GM23338 (cell line): ENCODE measurements around the gene POM121L2. TPM values are rescaled to one million over a fixed set of nuclear protein-coding genes. Genes with fewer than 3 reads are reported as not detected.

Experiments
- ATAC-seq: fragments of 200-7000 bp; cut with Tn5 transposase; 3 replicates; pipeline ENCODE4 v1.9.1; 2020
- DNase-seq: peaks from one replicate; pipeline ENCODE4 v3.0.0-alpha.2; 2015; ENCODE audit warnings: low spot score
- H2AFZ ChIP-seq: fragments of 200-600 bp; sonication (generic); 2 replicates; pipeline ENCODE4 v1.8.0; 2016; ENCODE audit warnings: antibody characterized with exemption, mild to moderate bottlenecking, moderate library complexity
- H3F3A ChIP-seq: fragments of 200-600 bp; sonication (generic); replicated peaks from 2 replicates; pipeline ENCODE4 v1.8.0; 2017; ENCODE audit warnings: antibody characterized with exemption, mixed run types, low read depth
- H3K27ac ChIP-seq: fragments of 200-600 bp; sonication (generic); 2 replicates; pipeline ENCODE4 v1.6.1; 2016; ENCODE audit warnings: low read depth
- H3K27me3 ChIP-seq: fragments of 200-600 bp; sonication (generic); 2 replicates; pipeline ENCODE4 v1.8.0; 2016; ENCODE audit warnings: mild to moderate bottlenecking, mixed run types, moderate library complexity; ENCODE audit not compliant: insufficient read depth
- H3K36me3 ChIP-seq: fragments of 200-600 bp; sonication (generic); 2 replicates; pipeline ENCODE4 v1.8.0; 2016; ENCODE audit warnings: mild to moderate bottlenecking; ENCODE audit not compliant: insufficient read depth
- H3K4me1 ChIP-seq: fragments of 200-600 bp; sonication (generic); 2 replicates; pipeline ENCODE4 v1.8.0; 2016; ENCODE audit warnings: mild to moderate bottlenecking, moderate library complexity; ENCODE audit not compliant: insufficient read depth
- H3K4me2 ChIP-seq: fragments of 200-600 bp; sonication (generic); 2 replicates; pipeline ENCODE4 v1.7.1; 2017; ENCODE audit warnings: mixed run types
- H3K4me3 ChIP-seq: fragments of 200-600 bp; sonication (generic); 2 replicates; pipeline ENCODE4 v1.6.1; 2016; ENCODE audit warnings: mixed run types
- H3K79me2 ChIP-seq: fragments of 200-600 bp; sonication (generic); replicated peaks from 2 replicates; pipeline ENCODE4 v1.8.0; 2017; ENCODE audit warnings: mild to moderate bottlenecking; ENCODE audit not compliant: insufficient read depth
- H3K9me2 ChIP-seq: fragments of 200-600 bp; sonication (generic); 2 replicates; pipeline ENCODE4 v1.8.0; 2017; ENCODE audit not compliant: insufficient read depth
- H4K20me1 ChIP-seq: fragments of 200-600 bp; sonication (generic); replicated peaks from 2 replicates; pipeline ENCODE4 v1.8.0; 2017; ENCODE audit warnings: mild to moderate bottlenecking; ENCODE audit not compliant: insufficient read depth
- H3K27ac Mint-ChIP-seq: 2 replicates; pipeline ENCODE4 v1.8.0; 2020; ENCODE audit warnings: inconsistent platforms, mild to moderate bottlenecking, moderate library complexity, mixed read lengths
- H3K27me3 Mint-ChIP-seq: 3 replicates; pipeline ENCODE4 v1.8.0; 2022; ENCODE audit warnings: low read depth, mild to moderate bottlenecking, moderate library complexity, mixed read lengths, inconsistent platforms; ENCODE audit not compliant: insufficient read depth, poor library complexity
- H3K36me3 Mint-ChIP-seq: 3 replicates; pipeline ENCODE4 v1.8.0; 2021; ENCODE audit warnings: low read depth, mild to moderate bottlenecking, inconsistent platforms, moderate library complexity, mixed read lengths
- H3K4me1 Mint-ChIP-seq: 3 replicates; pipeline ENCODE4 v1.8.0; 2020; ENCODE audit warnings: mild to moderate bottlenecking, inconsistent platforms, mixed read lengths
- H3K4me3 Mint-ChIP-seq: 3 replicates; pipeline ENCODE4 v1.8.0; 2021; ENCODE audit warnings: moderate library complexity, mild to moderate bottlenecking, inconsistent platforms, mixed read lengths
- H3K9me3 Mint-ChIP-seq: 3 replicates; pipeline ENCODE4 v1.8.0; 2020; ENCODE audit warnings: moderate library complexity, mild to moderate bottlenecking, inconsistent platforms, mixed read lengths
- CREB1 ChIP-seq: fragments of 250-450 bp; sonication (Bioruptor Pico); IDR thresholded peaks from 2 replicates; pipeline ENCODE4 v1.5.0; 2020; ENCODE audit warnings: low read depth, mild to moderate bottlenecking, moderate library complexity
- CTCF ChIP-seq, 2 experiments: fragments of 200-600 bp in 1 of 2; sonication (generic) in 1 of 2; conservative IDR thresholded peaks; 2 replicates each; pipeline versions ENCODE4 v1.5.1 to v1.6.1; 2016 to 2017; ENCODE audit warnings: antibody characterized with exemption in 2 of 2, low read depth in 2 of 2, mild to moderate bottlenecking in 2 of 2, moderate library complexity in 1 of 2
- ETS1 ChIP-seq: IDR thresholded peaks from 2 replicates; pipeline ENCODE4 v1.6.1; 2016; ENCODE audit warnings: antibody characterized with exemption
- EZH2 ChIP-seq: fragments of 200-600 bp; sonication (generic); IDR thresholded peaks from one replicate; pipeline ENCODE4 v1.8.0; 2017; ENCODE audit warnings: antibody characterized with exemption, mild to moderate bottlenecking, low read depth; ENCODE audit not compliant: unreplicated experiment
- EZH2phosphoT487 ChIP-seq: fragments of 200-600 bp; sonication (generic); IDR thresholded peaks from one replicate; pipeline ENCODE4 v1.8.1; 2018; ENCODE audit warnings: antibody characterized with exemption; ENCODE audit not compliant: unreplicated experiment
- JUNB ChIP-seq: IDR thresholded peaks from one replicate; pipeline ENCODE4 v1.6.1; 2016; ENCODE audit warnings: antibody characterized with exemption; ENCODE audit not compliant: unreplicated experiment
- NANOG ChIP-seq: IDR thresholded peaks from 2 replicates; pipeline ENCODE4 v1.6.1; 2016; ENCODE audit warnings: antibody characterized with exemption, borderline replicate concordance
- POLR2AphosphoS5 ChIP-seq: IDR thresholded peaks from 2 replicates; pipeline ENCODE4 v1.6.1; 2016; ENCODE audit warnings: antibody characterized with exemption, low read depth
- STAT1 ChIP-seq: IDR thresholded peaks from one replicate; pipeline ENCODE4 v1.6.1; 2016; ENCODE audit warnings: antibody characterized with exemption; ENCODE audit not compliant: unreplicated experiment
- ZNF114 ChIP-seq: fragments of 250-450 bp; sonication (Bioruptor Pico); IDR thresholded peaks from 2 replicates; pipeline ENCODE4 v1.5.0; 2020; ENCODE audit warnings: mild to moderate bottlenecking, moderate library complexity
- ZNF331 ChIP-seq: fragments of 250-450 bp; sonication (Bioruptor Pico); IDR thresholded peaks from 2 replicates; pipeline ENCODE4 v1.5.0; 2020; ENCODE audit warnings: low read depth, mild to moderate bottlenecking, moderate library complexity
- polyA plus RNA-seq: library from polyadenylated mRNA; unstranded; fragments of >200 nt; fragmentation: Nextera tagmentation; extraction: Ambion mirVana; gene quantifications from 2 replicates; pipeline ENCODE4 v1.2.1, GENCODE V29; 2016
- total RNA-seq: library from RNA; depleted of rRNA; stranded (reverse); fragments of >200 nt; shearing (Covaris generic); gene quantifications from 2 replicates; pipeline ENCODE4 v1.2.3, GENCODE V29; 2014
- TF ChIP-seq, protein P1 (sequence below): IDR thresholded peaks from one replicate; pipeline ENCODE4 v1.6.1; 2018; ENCODE audit warnings: antibody characterized with exemption; ENCODE audit not compliant: unreplicated experiment
- TF ChIP-seq, protein P2 (sequence below): fragments of 250-450 bp; sonication (Bioruptor Pico); IDR thresholded peaks from 2 replicates; pipeline ENCODE4 v1.5.0; 2020; ENCODE audit warnings: mild to moderate bottlenecking, moderate library complexity

The POM121L2 gene
- total and polyA plus RNA-seq, 2 experiments from 2014 or later, result 0.07 to 0.13 TPM

- ATAC-seq, result no peak
- H3K27ac ChIP-seq, result no peak overlapping the region
Measured at GRCh38 chr6:27327023-27327738, 15.1 kb upstream of the POM121L2 start.

More at GRCh38 chr6:27327023-27327738, 15.1 kb upstream of the POM121L2 start:
- TF ChIP-seq, protein P1, sequence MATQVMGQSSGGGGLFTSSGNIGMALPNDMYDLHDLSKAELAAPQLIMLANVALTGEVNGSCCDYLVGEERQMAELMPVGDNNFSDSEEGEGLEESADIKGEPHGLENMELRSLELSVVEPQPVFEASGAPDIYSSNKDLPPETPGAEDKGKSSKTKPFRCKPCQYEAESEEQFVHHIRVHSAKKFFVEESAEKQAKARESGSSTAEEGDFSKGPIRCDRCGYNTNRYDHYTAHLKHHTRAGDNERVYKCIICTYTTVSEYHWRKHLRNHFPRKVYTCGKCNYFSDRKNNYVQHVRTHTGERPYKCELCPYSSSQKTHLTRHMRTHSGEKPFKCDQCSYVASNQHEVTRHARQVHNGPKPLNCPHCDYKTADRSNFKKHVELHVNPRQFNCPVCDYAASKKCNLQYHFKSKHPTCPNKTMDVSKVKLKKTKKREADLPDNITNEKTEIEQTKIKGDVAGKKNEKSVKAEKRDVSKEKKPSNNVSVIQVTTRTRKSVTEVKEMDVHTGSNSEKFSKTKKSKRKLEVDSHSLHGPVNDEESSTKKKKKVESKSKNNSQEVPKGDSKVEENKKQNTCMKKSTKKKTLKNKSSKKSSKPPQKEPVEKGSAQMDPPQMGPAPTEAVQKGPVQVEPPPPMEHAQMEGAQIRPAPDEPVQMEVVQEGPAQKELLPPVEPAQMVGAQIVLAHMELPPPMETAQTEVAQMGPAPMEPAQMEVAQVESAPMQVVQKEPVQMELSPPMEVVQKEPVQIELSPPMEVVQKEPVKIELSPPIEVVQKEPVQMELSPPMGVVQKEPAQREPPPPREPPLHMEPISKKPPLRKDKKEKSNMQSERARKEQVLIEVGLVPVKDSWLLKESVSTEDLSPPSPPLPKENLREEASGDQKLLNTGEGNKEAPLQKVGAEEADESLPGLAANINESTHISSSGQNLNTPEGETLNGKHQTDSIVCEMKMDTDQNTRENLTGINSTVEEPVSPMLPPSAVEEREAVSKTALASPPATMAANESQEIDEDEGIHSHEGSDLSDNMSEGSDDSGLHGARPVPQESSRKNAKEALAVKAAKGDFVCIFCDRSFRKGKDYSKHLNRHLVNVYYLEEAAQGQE, result no peak
- TF ChIP-seq ZNF331 (CRISPR knock-in tag) (no peak), ZNF114 (CRISPR knock-in tag) (no peak), CREB1 (CRISPR knock-in tag) (no peak), STAT1 (no peak), ETS1 (no peak), JUNB (no peak), EZH2phosphoT487 (no peak), CTCF (conservative IDR thresholded peaks at IDR 0.05; ENCODE audit: low read depth in 2 of 2) (no peak), POLR2AphosphoS5 (no peak), EZH2 (no peak), NANOG (no peak)
- TF ChIP-seq, protein P2, sequence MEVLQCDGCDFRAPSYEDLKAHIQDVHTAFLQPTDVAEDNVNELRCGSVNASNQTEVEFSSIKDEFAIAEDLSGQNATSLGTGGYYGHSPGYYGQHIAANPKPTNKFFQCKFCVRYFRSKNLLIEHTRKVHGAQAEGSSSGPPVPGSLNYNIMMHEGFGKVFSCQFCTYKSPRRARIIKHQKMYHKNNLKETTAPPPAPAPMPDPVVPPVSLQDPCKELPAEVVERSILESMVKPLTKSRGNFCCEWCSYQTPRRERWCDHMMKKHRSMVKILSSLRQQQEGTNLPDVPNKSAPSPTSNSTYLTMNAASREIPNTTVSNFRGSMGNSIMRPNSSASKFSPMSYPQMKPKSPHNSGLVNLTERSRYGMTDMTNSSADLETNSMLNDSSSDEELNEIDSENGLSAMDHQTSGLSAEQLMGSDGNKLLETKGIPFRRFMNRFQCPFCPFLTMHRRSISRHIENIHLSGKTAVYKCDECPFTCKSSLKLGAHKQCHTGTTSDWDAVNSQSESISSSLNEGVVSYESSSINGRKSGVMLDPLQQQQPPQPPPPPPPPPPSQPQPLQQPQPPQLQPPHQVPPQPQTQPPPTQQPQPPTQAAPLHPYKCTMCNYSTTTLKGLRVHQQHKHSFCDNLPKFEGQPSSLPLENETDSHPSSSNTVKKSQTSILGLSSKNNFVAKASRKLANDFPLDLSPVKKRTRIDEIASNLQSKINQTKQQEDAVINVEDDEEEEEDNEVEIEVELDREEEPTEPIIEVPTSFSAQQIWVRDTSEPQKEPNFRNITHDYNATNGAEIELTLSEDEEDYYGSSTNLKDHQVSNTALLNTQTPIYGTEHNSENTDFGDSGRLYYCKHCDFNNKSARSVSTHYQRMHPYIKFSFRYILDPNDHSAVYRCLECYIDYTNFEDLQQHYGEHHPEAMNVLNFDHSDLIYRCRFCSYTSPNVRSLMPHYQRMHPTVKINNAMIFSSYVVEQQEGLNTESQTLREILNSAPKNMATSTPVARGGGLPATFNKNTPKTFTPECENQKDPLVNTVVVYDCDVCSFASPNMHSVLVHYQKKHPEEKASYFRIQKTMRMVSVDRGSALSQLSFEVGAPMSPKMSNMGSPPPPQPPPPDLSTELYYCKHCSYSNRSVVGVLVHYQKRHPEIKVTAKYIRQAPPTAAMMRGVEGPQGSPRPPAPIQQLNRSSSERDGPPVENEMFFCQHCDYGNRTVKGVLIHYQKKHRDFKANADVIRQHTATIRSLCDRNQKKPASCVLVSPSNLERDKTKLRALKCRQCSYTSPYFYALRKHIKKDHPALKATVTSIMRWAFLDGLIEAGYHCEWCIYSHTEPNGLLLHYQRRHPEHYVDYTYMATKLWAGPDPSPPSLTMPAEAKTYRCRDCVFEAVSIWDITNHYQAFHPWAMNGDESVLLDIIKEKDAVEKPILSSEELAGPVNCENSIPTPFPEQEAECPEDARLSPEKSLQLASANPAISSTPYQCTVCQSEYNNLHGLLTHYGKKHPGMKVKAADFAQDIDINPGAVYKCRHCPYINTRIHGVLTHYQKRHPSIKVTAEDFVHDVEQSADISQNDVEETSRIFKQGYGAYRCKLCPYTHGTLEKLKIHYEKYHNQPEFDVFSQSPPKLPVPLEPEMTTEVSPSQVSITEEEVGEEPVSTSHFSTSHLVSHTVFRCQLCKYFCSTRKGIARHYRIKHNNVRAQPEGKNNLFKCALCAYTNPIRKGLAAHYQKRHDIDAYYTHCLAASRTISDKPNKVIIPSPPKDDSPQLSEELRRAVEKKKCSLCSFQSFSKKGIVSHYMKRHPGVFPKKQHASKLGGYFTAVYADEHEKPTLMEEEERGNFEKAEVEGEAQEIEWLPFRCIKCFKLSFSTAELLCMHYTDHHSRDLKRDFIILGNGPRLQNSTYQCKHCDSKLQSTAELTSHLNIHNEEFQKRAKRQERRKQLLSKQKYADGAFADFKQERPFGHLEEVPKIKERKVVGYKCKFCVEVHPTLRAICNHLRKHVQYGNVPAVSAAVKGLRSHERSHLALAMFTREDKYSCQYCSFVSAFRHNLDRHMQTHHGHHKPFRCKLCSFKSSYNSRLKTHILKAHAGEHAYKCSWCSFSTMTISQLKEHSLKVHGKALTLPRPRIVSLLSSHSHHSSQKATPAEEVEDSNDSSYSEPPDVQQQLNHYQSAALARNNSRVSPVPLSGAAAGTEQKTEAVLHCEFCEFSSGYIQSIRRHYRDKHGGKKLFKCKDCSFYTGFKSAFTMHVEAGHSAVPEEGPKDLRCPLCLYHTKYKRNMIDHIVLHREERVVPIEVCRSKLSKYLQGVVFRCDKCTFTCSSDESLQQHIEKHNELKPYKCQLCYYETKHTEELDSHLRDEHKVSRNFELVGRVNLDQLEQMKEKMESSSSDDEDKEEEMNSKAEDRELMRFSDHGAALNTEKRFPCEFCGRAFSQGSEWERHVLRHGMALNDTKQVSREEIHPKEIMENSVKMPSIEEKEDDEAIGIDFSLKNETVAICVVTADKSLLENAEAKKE (CRISPR knock-in tag), result no peak
- no peaks in the 10 kb centered on the region for H3K4me1 ChIP-seq
- DNase-seq, result no peak
- H3K9me3 Mint-ChIP-seq, result no peaks in the 10 kb centered on the region
- peaks cover 2% of the 10 kb centered on the region for H3K27me3 Mint-ChIP-seq
- peaks cover 4% of the 10 kb centered on the region; the same call in 2 of the 3 replicates for H3K4me1 Mint-ChIP-seq
- H3K9me2 ChIP-seq, result no peaks in the 10 kb centered on the region
- H3K4me2 ChIP-seq, result no peak overlapping the region
- no peaks in the 10 kb centered on the region for H4K20me1 ChIP-seq
- no peaks in the 10 kb centered on the region for H3K36me3 ChIP-seq
- H3K27me3 ChIP-seq, result no peaks in the 10 kb centered on the region
- H3K4me3 Mint-ChIP-seq, result no peak overlapping the region
- no peaks in the 10 kb centered on the region for H3F3A ChIP-seq
- H3K79me2 ChIP-seq, result no peaks in the 10 kb centered on the region
- no peaks in the 10 kb centered on the region for H3K36me3 Mint-ChIP-seq
- no peak overlapping the region for H3K27ac Mint-ChIP-seq
- H3K4me3 ChIP-seq, result no peak overlapping the region
- H2AFZ ChIP-seq, result no peak overlapping the region
